Ishikawa (cell line): ENCODE measurements around the gene CPPED1.

Experiments used
- CEBPB ChIP-seq: IDR thresholded peaks from 2 replicates; pipeline ENCODE4 v1.6.1; 2012
- CREB1 ChIP-seq: IDR thresholded peaks from 2 replicates; pipeline ENCODE4 v1.6.1; 2012; ENCODE audit warnings: low read depth
- EGR1 ChIP-seq: IDR thresholded peaks from 2 replicates; pipeline ENCODE4 v1.6.1; 2012
- EP300 ChIP-seq: IDR thresholded peaks from 2 replicates; pipeline ENCODE4 v1.6.1; 2012; ENCODE audit warnings: borderline replicate concordance
- FOXM1 ChIP-seq: IDR thresholded peaks from 2 replicates; pipeline ENCODE4 v1.6.1; 2012; ENCODE audit warnings: low read depth, borderline replicate concordance
- MAX ChIP-seq: IDR thresholded peaks from 2 replicates; pipeline ENCODE4 v1.6.1; 2012
- NFIC ChIP-seq: IDR thresholded peaks from 2 replicates; pipeline ENCODE4 v1.6.1; 2012
- RAD21 ChIP-seq: IDR thresholded peaks from 2 replicates; pipeline ENCODE4 v1.6.1; 2012; ENCODE audit warnings: low read depth
- REST ChIP-seq: IDR thresholded peaks from 2 replicates; pipeline ENCODE4 v1.6.1; 2012; ENCODE audit warnings: low read depth, mild to moderate bottlenecking
- TAF1 ChIP-seq: IDR thresholded peaks from 2 replicates; pipeline ENCODE4 v1.6.1; 2012; ENCODE audit warnings: low read depth, mild to moderate bottlenecking
- TCF12 ChIP-seq: IDR thresholded peaks from 2 replicates; pipeline ENCODE4 v1.6.1; 2012; ENCODE audit warnings: low read depth
- TEAD4 ChIP-seq: IDR thresholded peaks from 2 replicates; pipeline ENCODE4 v1.6.1; 2012
- USF1 ChIP-seq: IDR thresholded peaks from 2 replicates; pipeline ENCODE4 v1.6.1; 2012
- YY1 ChIP-seq: IDR thresholded peaks from 2 replicates; pipeline ENCODE4 v1.6.1; 2012; ENCODE audit warnings: low read depth
- ZBTB7A ChIP-seq: IDR thresholded peaks from 2 replicates; pipeline ENCODE4 v1.6.1; 2012; ENCODE audit warnings: low read depth

The CPPED1 gene

GRCh38 chr16:12837756-12838155 lies 34.1 kb upstream of the CPPED1 start:
- no peak for TF ChIP-seq CREB1
- TF ChIP-seq RAD21 = no peak
- TF ChIP-seq EGR1 = no peak
- TF ChIP-seq TEAD4 = no peak
- no peak for TF ChIP-seq CEBPB
- no peak for TF ChIP-seq YY1
- no peak for TF ChIP-seq NFIC
- no peak for TF ChIP-seq EP300

- TF ChIP-seq TEAD4 (no peak), EP300 (no peak), REST (no peak), RAD21 (no peak), EGR1 (no peak), NFIC (no peak), USF1 (no peak), YY1 (no peak), CREB1 (no peak)
Observed at GRCh38 chr16:12837291-12837690, 33.6 kb upstream of the CPPED1 start.

GRCh38 chr16:12833926-12834325 lies 30.2 kb upstream of the CPPED1 start:
- TF ChIP-seq USF1 = no peak

GRCh38 chr16:12829096-12829888 lies 25.6 kb upstream of the CPPED1 start:
- TF ChIP-seq NFIC (no peak), CREB1 (no peak), RAD21 (no peak), YY1 (no peak), CEBPB (no peak), EP300 (no peak), TAF1 (no peak), ZBTB7A (no peak), EGR1 (no peak), MAX (no peak), USF1 (no peak), TCF12 (no peak), TEAD4 (no peak), REST (no peak)

GRCh38 chr16:12828206-12828605 lies 24.5 kb upstream of the CPPED1 start:
- no peak for TF ChIP-seq ZBTB7A
- no peak for TF ChIP-seq TCF12
- TF ChIP-seq FOXM1 = no peak
- no peak for TF ChIP-seq USF1
- TF ChIP-seq YY1 = no peak
- no peak for TF ChIP-seq REST
- no peak for TF ChIP-seq TEAD4
- TF ChIP-seq EGR1 = no peak
- TF ChIP-seq NFIC = no peak
- no peak for TF ChIP-seq EP300
- no peak for TF ChIP-seq TAF1
- no peak for TF ChIP-seq CREB1
- no peak for TF ChIP-seq CEBPB
- no peak for TF ChIP-seq RAD21
- no peak for TF ChIP-seq MAX
